Upper lobe of right lung (tissue), 1 donor: ENCODE results near the gene TMEM14C. TPM values are rescaled to one million over a fixed set of nuclear protein-coding genes. Genes with fewer than 3 reads are reported as not detected.
A peak's percentile ranks its signal among the peaks of the same experiment; 100 is the strongest.

Experiments used
- ATAC-seq: fragments of 200-7000 bp; cut with Tn5 transposase; one replicate; pipeline ENCODE4 v1.9.1; 2020; ENCODE audit warnings: mild to moderate bottlenecking, moderate library complexity
- DNase-seq: peaks from one replicate; pipeline ENCODE4 v3.0.0-alpha.2; 2020
- H3K27ac ChIP-seq: fragments of 200-600 bp; one replicate; pipeline ENCODE4 v1.8.0; 2022
- H3K27me3 ChIP-seq: fragments of 200-600 bp; one replicate; pipeline ENCODE4 v1.8.0; 2022; ENCODE audit warnings: mild to moderate bottlenecking
- H3K36me3 ChIP-seq: fragments of 200-600 bp; one replicate; pipeline ENCODE4 v1.8.0; 2022
- H3K4me1 ChIP-seq: fragments of 200-600 bp; one replicate; pipeline ENCODE4 v1.8.0; 2022
- H3K4me3 ChIP-seq: fragments of 200-600 bp; one replicate; pipeline ENCODE4 v1.8.0; 2022; ENCODE audit warnings: mild to moderate bottlenecking
- H3K9me3 ChIP-seq: fragments of 200-600 bp; one replicate; pipeline ENCODE4 v1.8.0; 2022
- intact Hi-C: fragments of 100-400 bp; cut with DNase I; formaldehyde crosslinking; loops from one replicate; pipeline ENCODE4 v1.11.0; 2022
- long read RNA-seq: library from polyadenylated mRNA; unstranded; transcript quantifications from one replicate; pipeline ENCODE4 v2.0.0, GENCODE V29; 2021
- total RNA-seq: library from RNA; stranded (reverse); fragmentation: NEBNext Ultra II Directional; extraction: Animal tissue kit (Norgen Biotek cat#: 25700); gene quantifications from one replicate; pipeline ENCODE4 v1.2.1, GENCODE V29; 2021
- TF ChIP-seq, protein P1 (sequence below): fragments of 200-600 bp; IDR thresholded peaks from one replicate; pipeline ENCODE4 v1.8.0; 2022; ENCODE audit warnings: antibody characterized with exemption
- donor health status: DM: no; HTN: yes; CAD: no; lungs with severe emphysema.

Gene TMEM14C
- 87.5 TPM for total RNA-seq
- long read RNA-seq, transcript TMEM14C-201 (6 exons, 1,113 nt): major isoform, 54 of 57 reads
- long read RNA-seq, partial matches to known transcripts: 1 of 57 reads
- long read RNA-seq, other reads (novel, unspliced or antisense): 1 of 57 reads

GRCh38 chr6:10722820-10723566 is at the start of gene TMEM14C:
Gene TMEM14C (plus strand): TSS chr6:10723070. CDS start chr6:10724614, 1,544 bp downstream.
- Histone ChIP-seq H3K27me3 (no peaks in the 10 kb centered on the region), H3K4me1 (peaks cover 15% of the 10 kb centered on the region), H3K9me3 (no peaks in the 10 kb centered on the region), H3K36me3 (peaks cover 28% of the 10 kb centered on the region), H3K4me3 (peak within 1 kb of the TSS; percentile 77), H3K27ac (peak within 1 kb of the TSS; percentile 86)
- intact Hi-C loops: no loop called here
- DNase-seq: peak; percentile 100
- peak; percentile 98 for ATAC-seq
- TF ChIP-seq, protein P1, sequence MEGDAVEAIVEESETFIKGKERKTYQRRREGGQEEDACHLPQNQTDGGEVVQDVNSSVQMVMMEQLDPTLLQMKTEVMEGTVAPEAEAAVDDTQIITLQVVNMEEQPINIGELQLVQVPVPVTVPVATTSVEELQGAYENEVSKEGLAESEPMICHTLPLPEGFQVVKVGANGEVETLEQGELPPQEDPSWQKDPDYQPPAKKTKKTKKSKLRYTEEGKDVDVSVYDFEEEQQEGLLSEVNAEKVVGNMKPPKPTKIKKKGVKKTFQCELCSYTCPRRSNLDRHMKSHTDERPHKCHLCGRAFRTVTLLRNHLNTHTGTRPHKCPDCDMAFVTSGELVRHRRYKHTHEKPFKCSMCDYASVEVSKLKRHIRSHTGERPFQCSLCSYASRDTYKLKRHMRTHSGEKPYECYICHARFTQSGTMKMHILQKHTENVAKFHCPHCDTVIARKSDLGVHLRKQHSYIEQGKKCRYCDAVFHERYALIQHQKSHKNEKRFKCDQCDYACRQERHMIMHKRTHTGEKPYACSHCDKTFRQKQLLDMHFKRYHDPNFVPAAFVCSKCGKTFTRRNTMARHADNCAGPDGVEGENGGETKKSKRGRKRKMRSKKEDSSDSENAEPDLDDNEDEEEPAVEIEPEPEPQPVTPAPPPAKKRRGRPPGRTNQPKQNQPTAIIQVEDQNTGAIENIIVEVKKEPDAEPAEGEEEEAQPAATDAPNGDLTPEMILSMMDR: no peak

DNA sequence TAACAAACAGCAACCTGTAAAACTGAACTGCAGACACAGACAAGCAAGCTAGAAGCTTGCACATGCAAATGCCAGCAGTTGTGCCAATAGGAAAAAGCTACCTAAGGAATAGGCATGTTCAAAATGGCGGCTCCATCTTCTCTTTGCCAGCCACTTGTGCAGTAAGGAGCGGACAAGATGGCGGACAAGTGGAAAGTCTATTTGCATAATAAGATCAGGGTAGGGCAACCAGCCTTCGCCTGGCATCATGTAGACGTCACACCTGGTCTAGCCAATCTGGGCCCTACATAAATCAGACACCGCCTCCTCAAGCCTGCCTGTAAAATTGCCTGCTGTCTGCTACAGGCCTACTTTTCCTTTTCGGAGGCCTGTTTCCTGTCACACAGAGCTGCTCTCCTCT is 46.5 kb upstream of the TMEM14C start:
- no peaks in the 10 kb centered on the region for H3K4me1 ChIP-seq
- intact Hi-C loops: no loop called here
- no peak overlapping the region for H3K4me3 ChIP-seq
- ATAC-seq (no peak), DNase-seq (no peak)
- H3K36me3 ChIP-seq: no peaks in the 10 kb centered on the region
- no peaks in the 10 kb centered on the region for H3K9me3 ChIP-seq
- no peak overlapping the region for H3K27ac ChIP-seq
- TF ChIP-seq, protein P1: no peak
- H3K27me3 ChIP-seq: no peaks in the 10 kb centered on the region

DNA sequence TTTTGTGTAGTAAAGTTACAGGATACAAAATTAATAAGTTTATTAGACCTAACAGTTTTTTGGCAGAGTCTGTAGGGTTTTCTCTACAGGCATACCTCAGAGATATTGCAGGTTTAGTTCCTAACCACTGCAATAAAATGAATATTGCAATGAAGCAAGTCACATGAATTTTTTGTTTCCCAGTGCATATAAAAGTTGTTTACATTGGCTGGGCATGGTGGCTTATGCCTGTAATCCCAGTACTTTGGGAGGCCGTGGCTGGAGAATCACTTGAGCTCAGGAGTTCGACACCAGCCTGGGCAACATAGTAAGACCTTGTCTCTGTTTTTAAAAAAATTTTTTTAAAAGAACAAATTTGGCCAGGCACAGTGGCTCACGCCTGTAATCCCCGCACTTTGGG is 44.4 kb upstream of the TMEM14C start:
- intact Hi-C loops: no loop called here
- Histone ChIP-seq H3K27me3 (no peaks in the 10 kb centered on the region), H3K9me3 (no peaks in the 10 kb centered on the region), H3K4me1 (no peaks in the 10 kb centered on the region), H3K36me3 (no peaks in the 10 kb centered on the region), H3K27ac (no peak overlapping the region), H3K4me3 (no peak overlapping the region)
- TF ChIP-seq, protein P1: no peak
- ATAC-seq (no peak), DNase-seq (no peak)

DNA sequence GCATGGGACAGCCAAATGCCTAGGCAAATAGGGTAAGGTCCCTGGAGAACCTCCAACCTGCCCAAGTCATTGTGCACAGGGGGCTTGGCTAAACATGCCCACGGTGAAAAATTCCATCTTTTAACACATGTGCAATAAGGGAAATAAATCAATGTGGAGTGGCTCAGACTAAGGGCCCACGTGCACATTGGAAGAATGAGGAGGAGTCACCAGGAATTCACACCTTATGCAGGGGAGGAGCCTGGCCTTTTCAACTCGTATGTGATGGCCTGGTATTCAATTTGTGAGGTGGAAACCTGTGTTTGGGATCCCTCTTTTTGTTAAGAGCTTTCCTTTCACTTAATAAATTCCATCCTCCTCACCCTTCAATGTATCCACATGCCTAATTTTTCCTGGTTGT is 41.1 kb upstream of the TMEM14C start:
- Histone ChIP-seq H3K4me3 (no peak overlapping the region), H3K27ac (no peak overlapping the region), H3K36me3 (no peaks in the 10 kb centered on the region), H3K27me3 (no peaks in the 10 kb centered on the region), H3K4me1 (no peaks in the 10 kb centered on the region), H3K9me3 (no peaks in the 10 kb centered on the region)
- TF ChIP-seq, protein P1: no peak
- ATAC-seq (no peak), DNase-seq (no peak)
- intact Hi-C loops: no loop called here

GRCh38 chr6:10682355-10682988 is 40.4 kb upstream of the TMEM14C start:
- ATAC-seq: no peak
- no peaks in the 10 kb centered on the region for H3K36me3 ChIP-seq
- intact Hi-C loops: no loop called here
- DNase-seq: no peak
- no peak overlapping the region for H3K4me3 ChIP-seq
- no peaks in the 10 kb centered on the region for H3K27me3 ChIP-seq
- no peak overlapping the region for H3K27ac ChIP-seq
- H3K4me1 ChIP-seq: no peaks in the 10 kb centered on the region
- H3K9me3 ChIP-seq: no peaks in the 10 kb centered on the region
- TF ChIP-seq, protein P1: no peak
